Vagina (tissue), 2 donors: ENCODE results near the gene EID1.

Source experiments
- POLR2A ChIP-seq, 2 donors: fragments of 450-650 bp; IDR thresholded peaks; one replicate each; pipeline ENCODE4 v1.6.1; 2017; ENCODE audit warnings: antibody characterized with exemption in 2 of 2, mild to moderate bottlenecking in 2 of 2, moderate library complexity in 2 of 2
- TF ChIP-seq, protein P1 (sequence below), 3 experiments: fragments of 450-650 bp in 2 of 3; fragments of 200-600 bp in 1 of 3; sonication (generic) in 1 of 3; IDR thresholded peaks; one replicate each; pipeline ENCODE4 v1.5.1; 2017 to 2019; ENCODE audit warnings: antibody characterized with exemption in 3 of 3, mild to moderate bottlenecking in 2 of 3, moderate library complexity in 2 of 3

DNA sequence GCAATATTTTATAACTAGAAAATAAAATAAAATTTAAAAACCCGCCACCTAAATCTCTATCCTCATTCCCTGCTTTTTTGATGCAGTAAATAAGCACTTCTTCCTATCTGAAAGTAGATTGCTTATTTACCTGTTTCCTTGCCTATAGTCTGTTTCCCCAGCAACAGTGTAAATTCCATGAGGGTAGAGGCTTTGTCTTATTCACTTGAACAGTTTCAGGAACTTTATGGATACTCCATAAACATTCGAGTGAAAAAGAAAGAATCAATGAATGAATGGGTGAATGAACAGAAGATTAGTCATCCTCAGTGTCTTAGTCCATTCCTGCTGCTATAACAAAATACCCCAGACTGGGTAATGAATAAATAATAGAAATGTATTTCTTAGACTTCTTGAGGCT lies 44.1 kb downstream of the EID1 start:
- TF ChIP-seq, protein P1, sequence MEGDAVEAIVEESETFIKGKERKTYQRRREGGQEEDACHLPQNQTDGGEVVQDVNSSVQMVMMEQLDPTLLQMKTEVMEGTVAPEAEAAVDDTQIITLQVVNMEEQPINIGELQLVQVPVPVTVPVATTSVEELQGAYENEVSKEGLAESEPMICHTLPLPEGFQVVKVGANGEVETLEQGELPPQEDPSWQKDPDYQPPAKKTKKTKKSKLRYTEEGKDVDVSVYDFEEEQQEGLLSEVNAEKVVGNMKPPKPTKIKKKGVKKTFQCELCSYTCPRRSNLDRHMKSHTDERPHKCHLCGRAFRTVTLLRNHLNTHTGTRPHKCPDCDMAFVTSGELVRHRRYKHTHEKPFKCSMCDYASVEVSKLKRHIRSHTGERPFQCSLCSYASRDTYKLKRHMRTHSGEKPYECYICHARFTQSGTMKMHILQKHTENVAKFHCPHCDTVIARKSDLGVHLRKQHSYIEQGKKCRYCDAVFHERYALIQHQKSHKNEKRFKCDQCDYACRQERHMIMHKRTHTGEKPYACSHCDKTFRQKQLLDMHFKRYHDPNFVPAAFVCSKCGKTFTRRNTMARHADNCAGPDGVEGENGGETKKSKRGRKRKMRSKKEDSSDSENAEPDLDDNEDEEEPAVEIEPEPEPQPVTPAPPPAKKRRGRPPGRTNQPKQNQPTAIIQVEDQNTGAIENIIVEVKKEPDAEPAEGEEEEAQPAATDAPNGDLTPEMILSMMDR (IDR thresholded peaks at IDR 0.05): no peak
- TF ChIP-seq POLR2A (IDR thresholded peaks at IDR 0.05): no peak
